Loucy (cell line): ENCODE data around the gene ART5.

Experiments used
- H2AFZ ChIP-seq: fragments of 200-600 bp; sonication (generic); 2 replicates; pipeline ENCODE4 v1.6.0; 2016; ENCODE audit warnings: antibody characterized with exemption, mild to moderate bottlenecking, low read length, moderate library complexity
- H3F3A ChIP-seq: fragments of 200-600 bp; 2 replicates; pipeline ENCODE4 v1.6.0; 2016; ENCODE audit warnings: antibody characterized with exemption, low read depth, mild to moderate bottlenecking
- H3K27me3 ChIP-seq: fragments of 200-600 bp; sonication (generic); 2 replicates; pipeline ENCODE4 v1.6.1; 2014; ENCODE audit warnings: low read length, mild to moderate bottlenecking; ENCODE audit not compliant: insufficient read depth, poor library complexity, severe bottlenecking
- H3K36me3 ChIP-seq: fragments of 200-600 bp; sonication (generic); 2 replicates; pipeline ENCODE4 v1.6.1; 2016; ENCODE audit warnings: low read length; ENCODE audit not compliant: insufficient read depth
- H3K4me1 ChIP-seq: fragments of 200-600 bp; sonication (generic); 2 replicates; pipeline ENCODE4 v1.5.1; 2014; ENCODE audit warnings: low read length, mild to moderate bottlenecking; ENCODE audit not compliant: insufficient read depth, poor library complexity, severe bottlenecking
- H3K4me2 ChIP-seq: fragments of 200-600 bp; sonication (generic); 2 replicates; pipeline ENCODE4 v1.6.0; 2014; ENCODE audit warnings: antibody characterized with exemption, low read length, low read depth, mild to moderate bottlenecking; ENCODE audit not compliant: poor library complexity, severe bottlenecking
- H3K4me3 ChIP-seq: fragments of 200-600 bp; sonication (generic); 2 replicates; pipeline ENCODE4 v1.5.1; 2014; ENCODE audit warnings: low read length, mild to moderate bottlenecking, mixed read lengths; ENCODE audit not compliant: poor library complexity, severe bottlenecking
- H3K79me2 ChIP-seq: fragments of 200-600 bp; sonication (generic); 2 replicates; pipeline ENCODE4 v1.6.1; 2014; ENCODE audit warnings: low read length; ENCODE audit not compliant: insufficient read depth
- H3K9ac ChIP-seq: fragments of 200-600 bp; sonication (generic); 2 replicates; pipeline ENCODE4 v1.6.0; 2014; ENCODE audit warnings: mild to moderate bottlenecking, low read depth, low read length, moderate library complexity; ENCODE audit not compliant: poor library complexity, severe bottlenecking
- H3K9me2 ChIP-seq: fragments of 200-600 bp; sonication (generic); replicated peaks from 2 replicates; pipeline ENCODE4 v1.6.1; 2016; ENCODE audit warnings: low read depth, low read length, mixed read lengths
- H3K9me3 ChIP-seq: fragments of 200-600 bp; sonication (generic); 2 replicates; pipeline ENCODE4 v1.6.1; 2014; ENCODE audit warnings: mild to moderate bottlenecking, antibody characterized with exemption, low read length, low read depth; ENCODE audit not compliant: insufficient read depth
- H4K20me1 ChIP-seq: fragments of 200-600 bp; sonication (generic); 2 replicates; pipeline ENCODE4 v1.6.0; 2014; ENCODE audit warnings: antibody characterized with exemption, low read length, mild to moderate bottlenecking; ENCODE audit not compliant: insufficient read depth, poor library complexity, severe bottlenecking
- CTCF ChIP-seq: fragments of 200-600 bp; sonication (generic); conservative IDR thresholded peaks from 2 replicates; pipeline ENCODE4 v1.5.1; 2014; ENCODE audit warnings: mild to moderate bottlenecking, antibody characterized with exemption, low read length
- EZH2phosphoT487 ChIP-seq: fragments of 200-600 bp; IDR thresholded peaks from 2 replicates; pipeline ENCODE4 v1.6.1; 2018; ENCODE audit warnings: antibody characterized with exemption, mild to moderate bottlenecking, moderate library complexity, borderline replicate concordance

Gene ART5

DNA sequence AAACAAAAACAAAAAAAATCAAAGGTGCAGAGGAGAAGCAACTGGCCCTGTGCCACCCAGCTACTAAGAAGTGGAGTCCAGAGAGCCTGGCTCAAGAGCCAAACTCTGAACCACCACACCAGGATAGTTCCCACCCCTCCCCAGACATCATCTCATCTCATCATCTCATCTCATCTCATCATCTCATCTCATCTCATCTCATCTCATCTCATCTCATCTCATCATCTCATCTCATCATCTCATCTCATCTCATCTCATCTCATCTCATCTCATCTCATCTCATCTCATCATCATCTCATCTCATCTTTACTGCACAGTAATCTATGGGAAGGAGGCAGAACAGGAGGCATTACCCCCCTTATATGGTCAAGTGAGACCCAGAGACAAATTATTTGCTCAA is 21.1 kb upstream of the ART5 start:
- no peak for TF ChIP-seq EZH2phosphoT487
- TF ChIP-seq CTCF = no peak
- H3K79me2 ChIP-seq = no peaks in the 10 kb centered on the region
- no peaks in the 10 kb centered on the region for H3F3A ChIP-seq
- H3K9me3 ChIP-seq = no peaks in the 10 kb centered on the region
- no peak overlapping the region for H3K4me3 ChIP-seq
- no peaks in the 10 kb centered on the region for H3K27me3 ChIP-seq
- no peak overlapping the region for H3K9ac ChIP-seq
- H3K36me3 ChIP-seq = no peaks in the 10 kb centered on the region; the same call in 1 of the 2 replicates
- no peaks in the 10 kb centered on the region for H3K9me2 ChIP-seq
- no peak overlapping the region for H2AFZ ChIP-seq
- no peaks in the 10 kb centered on the region for H3K4me1 ChIP-seq
- H3K4me2 ChIP-seq = no peak overlapping the region
- H4K20me1 ChIP-seq = no peaks in the 10 kb centered on the region

- Histone ChIP-seq H4K20me1 (no peaks in the 10 kb centered on the region), H3K9ac (no peak overlapping the region), H3K9me3 (no peaks in the 10 kb centered on the region), H3F3A (no peaks in the 10 kb centered on the region), H3K36me3 (no peaks in the 10 kb centered on the region; the same call in 1 of the 2 replicates), H3K4me3 (no peak overlapping the region), H2AFZ (no peak overlapping the region), H3K79me2 (no peaks in the 10 kb centered on the region), H3K9me2 (no peaks in the 10 kb centered on the region), H3K4me1 (no peaks in the 10 kb centered on the region), H3K4me2 (no peak overlapping the region), H3K27me3 (no peaks in the 10 kb centered on the region)
- no peak for TF ChIP-seq EZH2phosphoT487
- no peak for TF ChIP-seq CTCF
Measured at GRCh38 chr11:3660960-3661359, 19.2 kb upstream of the ART5 start.

GRCh38 chr11:3659595-3660515 is 18.1 kb upstream of the ART5 start:
- H2AFZ ChIP-seq = no peak overlapping the region
- no peaks in the 10 kb centered on the region for H3K9me3 ChIP-seq
- H4K20me1 ChIP-seq = no peaks in the 10 kb centered on the region
- H3F3A ChIP-seq = no peaks in the 10 kb centered on the region
- TF ChIP-seq CTCF = no peak
- TF ChIP-seq EZH2phosphoT487 = no peak
- H3K79me2 ChIP-seq = no peaks in the 10 kb centered on the region
- no peak overlapping the region for H3K4me2 ChIP-seq
- no peaks in the 10 kb centered on the region for H3K9me2 ChIP-seq
- H3K4me1 ChIP-seq = no peaks in the 10 kb centered on the region
- H3K36me3 ChIP-seq = no peaks in the 10 kb centered on the region
- H3K9ac ChIP-seq = no peak overlapping the region
- H3K4me3 ChIP-seq = no peak overlapping the region
- H3K27me3 ChIP-seq = no peaks in the 10 kb centered on the region
